HCT116 (cell line): ENCODE data around the gene ZNF718. TPM values are rescaled to one million over a fixed set of nuclear protein-coding genes. Genes with fewer than 3 reads are reported as not detected.

Experiments
- ATAC-seq: fragments of 200-7000 bp; cut with Tn5 transposase; 2 replicates; pipeline ENCODE4 v1.9.1; 2020; ENCODE audit warnings: mild to moderate bottlenecking, moderate library complexity
- BruUV-seq: library from RNA; stranded (reverse); fragments of 400-500 nt; replicated peaks from 2 replicates; lab custom pipeline; 2021; lab: Mats Ljungman, UMichigan
- CTCF ChIA-PET: fragments of 300-600 bp; sonication (Branson Sonifier 250); formaldehyde crosslinking; loops from one replicate; lab custom pipeline; 2021; ENCODE audit warnings: antibody characterized with exemption; lab: Charles Lee
- POLR2A ChIA-PET: fragments of 300-600, 350-600 bp; sonication (Branson Sonifier 250); formaldehyde crosslinking; loops from one replicate; lab custom pipeline; 2021; ENCODE audit warnings: antibody characterized with exemption; lab: Charles Lee
- RAD21 ChIA-PET, 2 experiments: fragments of 300-600 bp; sonication (Branson Sonifier 250); formaldehyde crosslinking; loops; one replicate each; lab custom pipeline; 2023; ENCODE audit warnings: low total read pairs in 2 of 2; ENCODE audit not compliant: uncharacterized antibody in 2 of 2, unreplicated experiment in 2 of 2, low non-redundant PET in 1 of 2; lab: Charles Lee
- DNase-seq: peaks from one replicate; pipeline ENCODE4 v3.0.0-alpha.2; 2010; ENCODE audit warnings: low read depth, low spot score
- H2AFZ ChIP-seq: fragments of 200-600 bp; shearing (Covaris generic), sonication (generic); 2 replicates; pipeline ENCODE4 v1.6.1; 2017; ENCODE audit warnings: low read depth, mixed run types, mixed read lengths, antibody characterized with exemption, low read length; ENCODE audit not compliant: poor library complexity, severe bottlenecking
- H3K27ac ChIP-seq: 2 replicates; pipeline ENCODE4 v1.5.1; 2012; ENCODE audit warnings: low read depth, low read length
- H3K27me3 ChIP-seq: fragments of 200-600 bp; sonication (generic); 2 replicates; pipeline ENCODE4 v1.6.1; 2016; ENCODE audit warnings: mixed run types, low read length, mixed read lengths; ENCODE audit not compliant: insufficient read depth
- H3K36me3 ChIP-seq, 2 experiments: fragments of 200-500 bp in 1 of 2; fragments of 200-600 bp in 1 of 2; sonication (Bioruptor generic) in 1 of 2; sonication (generic) in 1 of 2; 2 replicates each; pipeline versions ENCODE4 v1.5.1 to v1.6.1; 2014 to 2016; ENCODE audit warnings: low read length in 2 of 2, inconsistent platforms in 1 of 2, mixed read lengths in 1 of 2, mixed run types in 1 of 2; ENCODE audit not compliant: insufficient read depth in 2 of 2, control insufficient read depth in 1 of 2
- H3K4me1 ChIP-seq, 2 experiments: fragments of 200-600 bp in 1 of 2; sonication (generic) in 1 of 2; 2 replicates each; pipeline versions ENCODE4 v1.5.1 to v1.6.1; 2012 to 2017; ENCODE audit warnings: low read length in 2 of 2, inconsistent platforms in 1 of 2, mild to moderate bottlenecking in 1 of 2, mixed read lengths in 1 of 2, mixed run types in 1 of 2, moderate library complexity in 1 of 2; ENCODE audit not compliant: insufficient read depth in 2 of 2, control insufficient read depth in 1 of 2
- H3K4me2 ChIP-seq: fragments of 200-600 bp; sonication (generic); 2 replicates; pipeline ENCODE4 v1.6.1; 2017; ENCODE audit warnings: mixed run types, low read length, mixed read lengths
- H3K4me3 ChIP-seq, 2 experiments: fragments of 200-600 bp in 1 of 2; sonication (generic) in 1 of 2; replicated peaks in 1 of 2; 2 replicates each; pipeline ENCODE4 v1.5.1; 2011 to 2016; ENCODE audit warnings: low read length in 2 of 2, control low read depth in 1 of 2, low read depth in 1 of 2, mild to moderate bottlenecking in 1 of 2, mixed read lengths in 1 of 2, mixed run types in 1 of 2
- H3K79me2 ChIP-seq: fragments of 200-600 bp; sonication (generic); 2 replicates; pipeline ENCODE4 v1.6.1; 2017; ENCODE audit warnings: mild to moderate bottlenecking, mixed run types, low read length, moderate library complexity, mixed read lengths; ENCODE audit not compliant: insufficient read depth
- H3K9ac ChIP-seq: fragments of 200-600 bp; sonication (generic); 2 replicates; pipeline ENCODE4 v1.6.1; 2016; ENCODE audit warnings: low read length, mixed read lengths
- H3K9me2 ChIP-seq: fragments of 200-600 bp; sonication (generic), shearing (Covaris generic); 2 replicates; pipeline ENCODE4 v1.6.1; 2017; ENCODE audit warnings: mixed run types, mild to moderate bottlenecking, moderate library complexity; ENCODE audit not compliant: insufficient read depth
- H3K9me3 ChIP-seq, 2 experiments: fragments of 200-500 bp in 1 of 2; fragments of 200-600 bp in 1 of 2; sonication (Bioruptor generic) in 1 of 2; sonication (generic) in 1 of 2; 2 replicates each; pipeline ENCODE4 v1.6.1; 2014 to 2017; ENCODE audit warnings: low read length in 2 of 2, mixed read lengths in 2 of 2, inconsistent platforms in 1 of 2, low read depth in 1 of 2, mild to moderate bottlenecking in 1 of 2, mixed run types in 1 of 2, moderate library complexity in 1 of 2; ENCODE audit not compliant: control insufficient read depth in 1 of 2, insufficient read depth in 1 of 2
- H4K20me1 ChIP-seq: fragments of 200-600 bp; sonication (generic), shearing (Covaris generic); 2 replicates; pipeline ENCODE4 v1.6.1; 2017; ENCODE audit warnings: mixed run types, mild to moderate bottlenecking, moderate library complexity; ENCODE audit not compliant: insufficient read depth
- CBX3 ChIP-seq: IDR thresholded peaks from 2 replicates; pipeline ENCODE4 v1.6.1; 2012; ENCODE audit warnings: low read depth
- EGR1 ChIP-seq: IDR thresholded peaks from 2 replicates; pipeline ENCODE4 v1.6.1; 2012; ENCODE audit warnings: low read depth
- EZH2 ChIP-seq: fragments of 200-600 bp; sonication (generic); IDR thresholded peaks from 2 replicates; pipeline ENCODE4 v1.6.1; 2017; ENCODE audit warnings: antibody characterized with exemption, mixed run types
- JUND ChIP-seq: IDR thresholded peaks from 2 replicates; pipeline ENCODE4 v1.6.1; 2012
- POLR2A ChIP-seq: IDR thresholded peaks from 2 replicates; pipeline ENCODE4 v1.7.0; 2011; ENCODE audit warnings: borderline replicate concordance; ENCODE audit not compliant: insufficient read depth, insufficient read length; ENCODE audit errors: extremely low read depth
- POLR2AphosphoS5 ChIP-seq: IDR thresholded peaks from 2 replicates; pipeline ENCODE4 v1.6.1; 2011; ENCODE audit warnings: mild to moderate bottlenecking, low read depth, low read length, moderate library complexity
- RAD21 ChIP-seq: IDR thresholded peaks from 2 replicates; pipeline ENCODE4 v1.6.1; 2012; ENCODE audit warnings: low read depth, mild to moderate bottlenecking
- SIN3A ChIP-seq: IDR thresholded peaks from 2 replicates; pipeline ENCODE4 v1.6.1; 2012; ENCODE audit warnings: low read depth
- SP1 ChIP-seq: IDR thresholded peaks from 2 replicates; pipeline ENCODE4 v1.6.1; 2012; ENCODE audit warnings: low read depth
- SRF ChIP-seq: IDR thresholded peaks from 2 replicates; pipeline ENCODE4 v1.6.1; 2012; ENCODE audit warnings: low read depth
- YY1 ChIP-seq: IDR thresholded peaks from 2 replicates; pipeline ENCODE4 v1.6.1; 2011; ENCODE audit warnings: low read length, low read depth, moderate library complexity, mild to moderate bottlenecking; ENCODE audit not compliant: insufficient replicate concordance; ENCODE audit errors: extremely low read depth
- ZNF274 ChIP-seq: fragments of 200-500 bp; sonication (Bioruptor generic); IDR thresholded peaks from 2 replicates; pipeline ENCODE4 v1.6.1; 2014; ENCODE audit warnings: mild to moderate bottlenecking, low read depth, low read length, inconsistent platforms
- intact Hi-C: fragments of 100-400 bp; cut with micrococcal nuclease; formaldehyde crosslinking; loops from 2 replicates; pipeline ENCODE4 v1.10.0; 2022
- total RNA-seq: library from RNA; stranded (reverse); gene quantifications from one replicate; pipeline ENCODE4 v1.2.1, GENCODE V29; 2021; ENCODE audit not compliant: unreplicated experiment
- TF ChIP-seq, protein P1 (sequence below): IDR thresholded peaks from 2 replicates; pipeline ENCODE4 v1.6.1; 2011; ENCODE audit warnings: mild to moderate bottlenecking, low read length, moderate library complexity; ENCODE audit not compliant: insufficient replicate concordance; ENCODE audit errors: extremely low read depth
- TF ChIP-seq, protein P2 (sequence below), 3 experiments: fragments of 200-600 bp in 1 of 3; sonication (generic) in 1 of 3; IDR thresholded peaks in 2 of 3; conservative IDR thresholded peaks in 1 of 3; 2 replicates each; pipeline ENCODE4 v1.5.1; 2012 to 2017; ENCODE audit warnings: low read depth in 2 of 3, low read length in 2 of 3, antibody characterized with exemption in 1 of 3, borderline replicate concordance in 1 of 3, control low read depth in 1 of 3, mild to moderate bottlenecking in 1 of 3, mixed read lengths in 1 of 3, mixed run types in 1 of 3, moderate library complexity in 1 of 3; ENCODE audit not compliant: insufficient read depth in 1 of 3

The ZNF718 gene
- total RNA-seq, 1 experiment from 2014 or later, result 0.07 TPM

DNA sequence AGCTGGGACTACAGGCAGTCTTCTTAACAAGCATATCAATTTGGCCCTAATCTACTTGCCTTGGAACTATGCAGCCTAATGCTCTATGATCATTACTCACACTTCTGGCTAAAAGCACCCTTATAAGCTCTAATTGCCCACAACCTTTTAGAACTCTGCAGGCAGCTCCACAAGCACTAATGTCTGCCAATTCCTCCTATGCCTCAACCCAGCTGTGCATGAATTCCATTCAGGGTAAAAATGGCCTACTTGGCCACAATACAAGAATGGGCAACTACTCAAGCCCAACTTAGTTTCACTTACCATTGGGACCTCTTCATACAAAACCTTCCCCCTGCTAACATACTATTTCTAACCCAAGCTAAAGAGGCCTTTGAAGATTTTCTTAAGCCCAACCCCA is 51.7 kb downstream of the ZNF718 start:
- H3K27me3 ChIP-seq, result no peaks in the 10 kb centered on the region
- no TSS peak for BruUV-seq
- no peak for DNase-seq
- H3K4me1 ChIP-seq, result no peaks in the 10 kb centered on the region
- no peaks in the 10 kb centered on the region for H3K79me2 ChIP-seq
- H2AFZ ChIP-seq, result no peak overlapping the region
- RAD21 ChIA-PET, result no interaction called here
- no peak overlapping the region for H3K4me2 ChIP-seq
- POLR2A ChIA-PET, result no interaction called here
- H3K9ac ChIP-seq, result no peak overlapping the region
- H4K20me1 ChIP-seq, result no peaks in the 10 kb centered on the region
- no peaks in the 10 kb centered on the region for H3K9me2 ChIP-seq
- no peak for TF ChIP-seq SP1
- no peak for ATAC-seq
- no peak overlapping the region for H3K27ac ChIP-seq
- CTCF ChIA-PET, result no interaction called here
- peaks cover 10 to 13% of the 10 kb centered on the region in 2 experiments; a peak in 3 of 4 replicates for H3K9me3 ChIP-seq
- no peak overlapping the region for H3K4me3 ChIP-seq
- intact Hi-C loops, result no loop called here
- H3K36me3 ChIP-seq, result no peaks in the 10 kb centered on the region

DNA sequence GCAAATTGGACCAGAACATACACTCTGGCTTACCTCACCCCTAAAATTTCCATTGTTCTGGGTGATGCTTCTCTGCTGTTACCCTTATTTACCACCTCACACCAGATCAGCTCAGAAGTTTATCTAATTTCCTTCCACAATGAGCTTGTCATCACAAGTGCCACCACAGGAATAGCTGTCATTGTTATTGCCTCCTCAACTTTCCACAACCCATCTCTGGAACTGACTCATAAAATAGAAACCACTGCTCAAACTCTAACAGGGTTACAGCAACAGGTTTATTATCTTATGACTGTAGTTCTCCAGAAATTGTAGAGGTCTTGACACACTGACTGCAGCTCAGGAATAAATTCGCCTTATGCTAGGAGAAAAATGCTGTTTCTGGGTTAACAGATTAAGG is 52.7 kb downstream of the ZNF718 start:
- TF ChIP-seq JUND (no peak), POLR2AphosphoS5 (no peak), SRF (no peak), CBX3 (no peak), EZH2 (no peak), YY1 (no peak), ZNF274 (no peak), EGR1 (no peak), SP1 (no peak), SIN3A (no peak), RAD21 (no peak), POLR2A (no peak)
- TF ChIP-seq, protein P1, sequence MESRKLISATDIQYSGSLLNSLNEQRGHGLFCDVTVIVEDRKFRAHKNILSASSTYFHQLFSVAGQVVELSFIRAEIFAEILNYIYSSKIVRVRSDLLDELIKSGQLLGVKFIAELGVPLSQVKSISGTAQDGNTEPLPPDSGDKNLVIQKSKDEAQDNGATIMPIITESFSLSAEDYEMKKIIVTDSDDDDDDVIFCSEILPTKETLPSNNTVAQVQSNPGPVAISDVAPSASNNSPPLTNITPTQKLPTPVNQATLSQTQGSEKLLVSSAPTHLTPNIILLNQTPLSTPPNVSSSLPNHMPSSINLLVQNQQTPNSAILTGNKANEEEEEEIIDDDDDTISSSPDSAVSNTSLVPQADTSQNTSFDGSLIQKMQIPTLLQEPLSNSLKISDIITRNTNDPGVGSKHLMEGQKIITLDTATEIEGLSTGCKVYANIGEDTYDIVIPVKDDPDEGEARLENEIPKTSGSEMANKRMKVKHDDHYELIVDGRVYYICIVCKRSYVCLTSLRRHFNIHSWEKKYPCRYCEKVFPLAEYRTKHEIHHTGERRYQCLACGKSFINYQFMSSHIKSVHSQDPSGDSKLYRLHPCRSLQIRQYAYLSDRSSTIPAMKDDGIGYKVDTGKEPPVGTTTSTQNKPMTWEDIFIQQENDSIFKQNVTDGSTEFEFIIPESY, result no peak
- TF ChIP-seq, protein P2, sequence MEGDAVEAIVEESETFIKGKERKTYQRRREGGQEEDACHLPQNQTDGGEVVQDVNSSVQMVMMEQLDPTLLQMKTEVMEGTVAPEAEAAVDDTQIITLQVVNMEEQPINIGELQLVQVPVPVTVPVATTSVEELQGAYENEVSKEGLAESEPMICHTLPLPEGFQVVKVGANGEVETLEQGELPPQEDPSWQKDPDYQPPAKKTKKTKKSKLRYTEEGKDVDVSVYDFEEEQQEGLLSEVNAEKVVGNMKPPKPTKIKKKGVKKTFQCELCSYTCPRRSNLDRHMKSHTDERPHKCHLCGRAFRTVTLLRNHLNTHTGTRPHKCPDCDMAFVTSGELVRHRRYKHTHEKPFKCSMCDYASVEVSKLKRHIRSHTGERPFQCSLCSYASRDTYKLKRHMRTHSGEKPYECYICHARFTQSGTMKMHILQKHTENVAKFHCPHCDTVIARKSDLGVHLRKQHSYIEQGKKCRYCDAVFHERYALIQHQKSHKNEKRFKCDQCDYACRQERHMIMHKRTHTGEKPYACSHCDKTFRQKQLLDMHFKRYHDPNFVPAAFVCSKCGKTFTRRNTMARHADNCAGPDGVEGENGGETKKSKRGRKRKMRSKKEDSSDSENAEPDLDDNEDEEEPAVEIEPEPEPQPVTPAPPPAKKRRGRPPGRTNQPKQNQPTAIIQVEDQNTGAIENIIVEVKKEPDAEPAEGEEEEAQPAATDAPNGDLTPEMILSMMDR (IDR thresholded peaks at IDR 0.05 in 2 of 3, conservative IDR thresholded peaks at IDR 0.05 in 1 of 3; ENCODE audit: borderline replicate concordance in 1 of 3, insufficient read depth in 1 of 3, low read depth in 2 of 3, low read length in 2 of 3), result no peak
- Histone ChIP-seq H3K36me3 (no peaks in the 10 kb centered on the region), H3K9ac (no peak overlapping the region), H3K9me3 (peaks cover 10 to 13% of the 10 kb centered on the region in 2 experiments; a peak in 3 of 4 replicates), H3K9me2 (no peaks in the 10 kb centered on the region), H2AFZ (no peak overlapping the region), H3K27ac (no peak overlapping the region), H3K27me3 (no peaks in the 10 kb centered on the region), H3K4me1 (no peaks in the 10 kb centered on the region), H3K4me2 (no peak overlapping the region), H4K20me1 (no peaks in the 10 kb centered on the region), H3K79me2 (no peaks in the 10 kb centered on the region), H3K4me3 (no peak overlapping the region)
- no TSS peak for BruUV-seq
- no peak for ATAC-seq
- no peak for DNase-seq
- ChIA-PET POLR2A (no interaction called here), CTCF (no interaction called here), RAD21 (no interaction called here)
- intact Hi-C loops, result no loop called here
